Transverse colon (tissue), 4 donors: Measurements from ENCODE around the gene AHNAK. TPM values are rescaled to one million over a fixed set of nuclear protein-coding genes. Genes with fewer than 3 reads are reported as not detected.

Experiments
- DNase-seq: peaks from one replicate; pipeline ENCODE4 v3.0.0-alpha.2; 2019
- H3K27ac ChIP-seq, 4 donors: fragments of 200-600 bp; sonication (generic); 2 replicates each; pipeline ENCODE4 v1.5.1; 2016 to 2018; ENCODE audit warnings: inconsistent platforms in 4 of 4
- H3K27me3 ChIP-seq: fragments of 200-600 bp; sonication (generic); 2 replicates; pipeline ENCODE4 v1.5.1; 2017; ENCODE audit warnings: inconsistent platforms
- H3K36me3 ChIP-seq, 4 donors: fragments of 200-600 bp; sonication (generic); 2 replicates each; pipeline ENCODE4 v1.5.1; 2017 to 2019; ENCODE audit warnings: inconsistent platforms in 4 of 4
- H3K4me1 ChIP-seq, 4 donors: fragments of 200-600 bp; sonication (generic); 2 replicates each; pipeline ENCODE4 v1.5.1; 2017 to 2020; ENCODE audit warnings: inconsistent platforms in 4 of 4
- H3K4me3 ChIP-seq, 4 donors: fragments of 200-600 bp; sonication (generic); 1 replicate in 1 of 4; 2 replicates in 3 of 4; pipeline versions ENCODE4 v1.5.1 to v1.6.1; 2017 to 2019; ENCODE audit warnings: inconsistent platforms in 4 of 4
- H3K9me3 ChIP-seq, 2 donors: fragments of 200-600 bp; sonication (generic); 2 replicates each; pipeline ENCODE4 v1.5.1; 2017 to 2019; ENCODE audit warnings: inconsistent platforms in 2 of 2
- EP300 ChIP-seq: sonication (generic); formaldehyde crosslinking; IDR thresholded peaks from one replicate; pipeline ENCODE4 v1.6.1; 2017; ENCODE audit warnings: antibody characterized with exemption, low read depth
- POLR2A ChIP-seq: fragments of 450-650 bp; IDR thresholded peaks from one replicate; pipeline ENCODE4 v1.6.1; 2016; ENCODE audit warnings: antibody characterized with exemption, mild to moderate bottlenecking, moderate library complexity
- POLR2AphosphoS5 ChIP-seq, 3 donors: sonication (generic); formaldehyde crosslinking; IDR thresholded peaks; one replicate each; pipeline ENCODE4 v1.6.1; 2016; ENCODE audit warnings: antibody characterized with exemption in 3 of 3
- WGBS, 2 donors: methylation state at CpG; one replicate each; pipeline ENCODE4 v1.1.5; 2018; ENCODE audit warnings: low coverage in 1 of 2; 5-methylcytosine and 5-hydroxymethylcytosine counted together
- in situ Hi-C, 4 donors: fragments of 200-750 bp; cut with MboI; loops; one replicate each; pipeline versions ENCODE4 v1.15.0 to v1.15.1; 2017; ENCODE audit warnings: low sequenced_read_pairs in 3 of 4, low pct_ligation_motif_present in 1 of 4, low pct_unique_long_range_greater_than_20kb in 1 of 4
- intact Hi-C: fragments of 100-400 bp; cut with DNase I; formaldehyde crosslinking; loops from one replicate; pipeline ENCODE4 v1.15.1; 2023; ENCODE audit warnings: low total_unique reads
- total RNA-seq, 4 donors: library from RNA; depleted of rRNA; stranded (reverse); fragments of >200 nt; gene quantifications; one replicate each; pipeline ENCODE4 v1.1.0, GENCODE V29; 2016
- TF ChIP-seq, protein P1 (sequence below), 5 experiments: fragments of 200-600 bp in 3 of 5; fragments of 450-650 bp in 2 of 5; sonication (generic) in 3 of 5; IDR thresholded peaks; 1 replicate in 2 of 5; 2 replicates in 3 of 5; pipeline ENCODE4 v1.5.1; 2016 to 2017; ENCODE audit warnings: antibody characterized with exemption in 5 of 5, inconsistent platforms in 3 of 5, mild to moderate bottlenecking in 2 of 5, moderate library complexity in 1 of 5

Gene AHNAK
- total RNA-seq, 4 donors from 2014 or later = 561 to 1,032 (median 742) TPM

- Histone ChIP-seq H3K27me3 (no peaks in the 10 kb centered on the region), H3K4me3 (peak overlapping the region; percentile 74 to 96 (median 80)), H3K27ac (peak overlapping the region; percentile 96 to 100 (median 97)), H3K4me1 (peaks cover 45 to 80% (median 67%) of the 10 kb centered on the region in 4 donors), H3K36me3 (no peaks in the 10 kb centered on the region), H3K9me3 (no peaks in the 10 kb centered on the region)
- in situ Hi-C loops (loop anchor here in 1 of 4 donors (10.0 kb wide), 1 partner anchor 120 kb away; no protein-coding TSS in a partner anchor), intact Hi-C loops (loop anchor here (10.0 kb wide), 1 partner anchor 150 kb away; no protein-coding TSS in a partner anchor)
- peak; percentile 68 for DNase-seq
- TF ChIP-seq POLR2AphosphoS5 (IDR thresholded peaks at IDR 0.05) (no peak), EP300 (no peak), POLR2A (no peak)
- TF ChIP-seq, protein P1, sequence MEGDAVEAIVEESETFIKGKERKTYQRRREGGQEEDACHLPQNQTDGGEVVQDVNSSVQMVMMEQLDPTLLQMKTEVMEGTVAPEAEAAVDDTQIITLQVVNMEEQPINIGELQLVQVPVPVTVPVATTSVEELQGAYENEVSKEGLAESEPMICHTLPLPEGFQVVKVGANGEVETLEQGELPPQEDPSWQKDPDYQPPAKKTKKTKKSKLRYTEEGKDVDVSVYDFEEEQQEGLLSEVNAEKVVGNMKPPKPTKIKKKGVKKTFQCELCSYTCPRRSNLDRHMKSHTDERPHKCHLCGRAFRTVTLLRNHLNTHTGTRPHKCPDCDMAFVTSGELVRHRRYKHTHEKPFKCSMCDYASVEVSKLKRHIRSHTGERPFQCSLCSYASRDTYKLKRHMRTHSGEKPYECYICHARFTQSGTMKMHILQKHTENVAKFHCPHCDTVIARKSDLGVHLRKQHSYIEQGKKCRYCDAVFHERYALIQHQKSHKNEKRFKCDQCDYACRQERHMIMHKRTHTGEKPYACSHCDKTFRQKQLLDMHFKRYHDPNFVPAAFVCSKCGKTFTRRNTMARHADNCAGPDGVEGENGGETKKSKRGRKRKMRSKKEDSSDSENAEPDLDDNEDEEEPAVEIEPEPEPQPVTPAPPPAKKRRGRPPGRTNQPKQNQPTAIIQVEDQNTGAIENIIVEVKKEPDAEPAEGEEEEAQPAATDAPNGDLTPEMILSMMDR (IDR thresholded peaks at IDR 0.05) = no peak
- WGBS, 2 donors = 1% methylated on average over 30 of the region's 32 CpGs; no CpG with 5 or more reads in 1 of the 2 donors
These were observed 1.8 kb downstream of the AHNAK start for GRCh38 chr11:62544581-62545436.

DNA sequence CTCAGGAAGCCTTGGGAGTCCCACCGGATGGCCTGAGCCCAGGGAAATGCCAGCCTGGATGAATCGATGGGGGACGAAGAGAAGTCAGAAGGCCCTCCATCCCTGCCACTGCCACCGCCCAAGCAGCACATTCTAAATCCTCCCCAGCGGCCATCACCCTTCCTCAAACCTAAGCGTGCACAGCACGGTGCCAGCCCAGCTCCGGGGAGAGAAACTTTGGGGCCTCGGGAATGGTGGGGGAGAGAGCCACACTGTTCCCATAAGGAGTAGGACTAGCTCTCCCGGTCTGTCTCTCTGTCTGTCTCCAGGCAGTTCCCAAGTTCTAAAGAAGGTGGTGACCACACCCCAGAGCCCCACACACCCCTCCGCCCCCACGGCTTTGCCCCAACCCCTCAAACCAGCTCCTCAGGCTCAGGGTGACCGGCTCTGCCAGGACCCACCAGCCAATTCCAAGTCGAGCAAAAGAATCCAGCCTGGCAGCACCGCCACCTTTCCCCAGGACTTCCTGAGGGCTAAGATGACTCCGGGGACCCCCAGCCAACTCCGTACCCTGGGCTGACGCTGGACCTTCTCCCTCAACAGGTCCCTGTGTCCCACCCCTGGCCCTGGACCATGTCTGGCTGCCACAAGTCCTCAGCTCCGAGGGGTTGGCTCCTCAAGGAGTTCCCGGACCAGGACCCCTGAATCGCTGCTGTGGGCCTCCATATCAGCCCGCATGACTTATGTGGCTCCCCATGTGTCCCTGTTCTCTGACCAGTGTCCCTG is 2.7 kb downstream of the AHNAK start:
- no peak for DNase-seq
- no peaks in the 10 kb centered on the region for H3K27me3 ChIP-seq
- in situ Hi-C loops (loop anchor here in 1 of 4 donors (10.0 kb wide), 1 partner anchor 119 kb away; no protein-coding TSS in a partner anchor), intact Hi-C loops (loop anchor here (2.0 to 10.0 kb wide), 2 partner anchors 119 to 149 kb away; no protein-coding TSS in a partner anchor)
- H3K27ac ChIP-seq = peak overlapping the region; percentile 96 to 100 (median 97)
- 60 to 62% methylated on average over 4 to 22 of the region's 22 CpGs for WGBS, 2 donors
- no peaks in the 10 kb centered on the region for H3K36me3 ChIP-seq
- TF ChIP-seq POLR2A (no peak), POLR2AphosphoS5 (IDR thresholded peaks at IDR 0.05) (no peak), EP300 (no peak)
- TF ChIP-seq, protein P1 (IDR thresholded peaks at IDR 0.05) = no peak
- no peaks in the 10 kb centered on the region for H3K9me3 ChIP-seq
- peak overlapping the region; percentile 74 to 96 (median 80) for H3K4me3 ChIP-seq
- H3K4me1 ChIP-seq = peaks cover 51 to 80% (median 71%) of the 10 kb centered on the region in 4 donors

GRCh38 chr11:62542750-62543567 is 3.6 kb downstream of the AHNAK start:
- H3K36me3 ChIP-seq = no peaks in the 10 kb centered on the region
- WGBS, 2 donors = 11% methylated on average over 29 of the region's 30 CpGs; no CpG with 5 or more reads in 1 of the 2 donors

More at GRCh38 chr11:62542750-62543567, 3.6 kb downstream of the AHNAK start:
- Histone ChIP-seq H3K9me3 (no peaks in the 10 kb centered on the region), H3K27me3 (no peaks in the 10 kb centered on the region), H3K4me1 (peaks cover 52 to 80% (median 71%) of the 10 kb centered on the region in 4 donors), H3K27ac (peak overlapping the region; percentile 96 to 100 (median 97)), H3K4me3 (peak overlapping the region; percentile 74 to 96 (median 80))
- in situ Hi-C loops (loop anchor here in 1 of 4 donors (10.0 kb wide), 1 partner anchor 118 kb away; no protein-coding TSS in a partner anchor), intact Hi-C loops (loop anchor here (2.0 to 10.0 kb wide), 2 partner anchors 118 to 148 kb away; no protein-coding TSS in a partner anchor)
- DNase-seq = peak; percentile 87
- TF ChIP-seq EP300 (no peak), POLR2A (no peak), POLR2AphosphoS5 (IDR thresholded peaks at IDR 0.05) (peak in 2 of 3 donors; percentile 34 to 39)
- TF ChIP-seq, protein P1 (IDR thresholded peaks at IDR 0.05) = peak; percentile 99 to 100 (median 99)
